ENCODE data around the gene IFT81.

DNA sequence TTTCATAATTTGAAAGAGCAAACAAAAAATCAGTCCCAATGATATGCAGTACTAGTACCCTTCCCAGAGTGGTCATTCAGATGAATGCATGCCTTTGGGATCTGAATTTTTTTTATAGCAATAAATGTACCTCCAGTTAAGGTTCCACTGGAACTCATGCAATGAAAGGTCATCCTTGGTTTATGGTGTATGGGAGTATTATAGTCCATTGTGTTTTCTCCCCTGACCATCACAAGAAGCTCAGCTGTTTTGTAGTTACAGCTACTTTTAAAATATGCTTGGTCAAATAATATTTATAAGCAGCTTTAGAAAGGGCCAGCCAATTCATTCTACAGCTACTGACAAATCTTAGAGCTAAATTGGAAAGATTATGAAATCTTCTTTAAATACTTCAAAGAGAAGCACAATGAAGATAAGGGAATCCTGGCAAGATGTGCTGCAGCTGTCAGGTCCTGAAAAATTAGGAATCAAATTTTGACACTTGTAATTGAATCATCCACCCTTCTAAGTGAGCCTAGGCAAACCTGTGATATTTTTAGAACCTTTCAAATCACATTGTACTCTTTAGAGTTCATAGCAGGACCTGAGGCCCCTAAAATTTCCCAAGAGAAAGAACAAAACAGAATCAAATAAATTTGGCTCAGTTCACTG lies 46.5 kb downstream of the IFT81 start:
- TF ChIP-seq, protein P1, sequence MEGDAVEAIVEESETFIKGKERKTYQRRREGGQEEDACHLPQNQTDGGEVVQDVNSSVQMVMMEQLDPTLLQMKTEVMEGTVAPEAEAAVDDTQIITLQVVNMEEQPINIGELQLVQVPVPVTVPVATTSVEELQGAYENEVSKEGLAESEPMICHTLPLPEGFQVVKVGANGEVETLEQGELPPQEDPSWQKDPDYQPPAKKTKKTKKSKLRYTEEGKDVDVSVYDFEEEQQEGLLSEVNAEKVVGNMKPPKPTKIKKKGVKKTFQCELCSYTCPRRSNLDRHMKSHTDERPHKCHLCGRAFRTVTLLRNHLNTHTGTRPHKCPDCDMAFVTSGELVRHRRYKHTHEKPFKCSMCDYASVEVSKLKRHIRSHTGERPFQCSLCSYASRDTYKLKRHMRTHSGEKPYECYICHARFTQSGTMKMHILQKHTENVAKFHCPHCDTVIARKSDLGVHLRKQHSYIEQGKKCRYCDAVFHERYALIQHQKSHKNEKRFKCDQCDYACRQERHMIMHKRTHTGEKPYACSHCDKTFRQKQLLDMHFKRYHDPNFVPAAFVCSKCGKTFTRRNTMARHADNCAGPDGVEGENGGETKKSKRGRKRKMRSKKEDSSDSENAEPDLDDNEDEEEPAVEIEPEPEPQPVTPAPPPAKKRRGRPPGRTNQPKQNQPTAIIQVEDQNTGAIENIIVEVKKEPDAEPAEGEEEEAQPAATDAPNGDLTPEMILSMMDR (conservative IDR thresholded peaks at IDR 0.05; ENCODE audit: low read depth in 2 of 2), result no peak
- TF ChIP-seq JUNB (IDR thresholded peaks at IDR 0.05; ENCODE audit: unreplicated experiment) (no peak), POLR2AphosphoS5 (IDR thresholded peaks at IDR 0.05; ENCODE audit: low read depth) (no peak), EZH2phosphoT487 (IDR thresholded peaks at IDR 0.05; ENCODE audit: unreplicated experiment) (no peak), ZNF331 (CRISPR knock-in tag; IDR thresholded peaks at IDR 0.05; ENCODE audit: low read depth) (no peak), NANOG (IDR thresholded peaks at IDR 0.05; ENCODE audit: borderline replicate concordance) (no peak)
- TF ChIP-seq, protein P2, sequence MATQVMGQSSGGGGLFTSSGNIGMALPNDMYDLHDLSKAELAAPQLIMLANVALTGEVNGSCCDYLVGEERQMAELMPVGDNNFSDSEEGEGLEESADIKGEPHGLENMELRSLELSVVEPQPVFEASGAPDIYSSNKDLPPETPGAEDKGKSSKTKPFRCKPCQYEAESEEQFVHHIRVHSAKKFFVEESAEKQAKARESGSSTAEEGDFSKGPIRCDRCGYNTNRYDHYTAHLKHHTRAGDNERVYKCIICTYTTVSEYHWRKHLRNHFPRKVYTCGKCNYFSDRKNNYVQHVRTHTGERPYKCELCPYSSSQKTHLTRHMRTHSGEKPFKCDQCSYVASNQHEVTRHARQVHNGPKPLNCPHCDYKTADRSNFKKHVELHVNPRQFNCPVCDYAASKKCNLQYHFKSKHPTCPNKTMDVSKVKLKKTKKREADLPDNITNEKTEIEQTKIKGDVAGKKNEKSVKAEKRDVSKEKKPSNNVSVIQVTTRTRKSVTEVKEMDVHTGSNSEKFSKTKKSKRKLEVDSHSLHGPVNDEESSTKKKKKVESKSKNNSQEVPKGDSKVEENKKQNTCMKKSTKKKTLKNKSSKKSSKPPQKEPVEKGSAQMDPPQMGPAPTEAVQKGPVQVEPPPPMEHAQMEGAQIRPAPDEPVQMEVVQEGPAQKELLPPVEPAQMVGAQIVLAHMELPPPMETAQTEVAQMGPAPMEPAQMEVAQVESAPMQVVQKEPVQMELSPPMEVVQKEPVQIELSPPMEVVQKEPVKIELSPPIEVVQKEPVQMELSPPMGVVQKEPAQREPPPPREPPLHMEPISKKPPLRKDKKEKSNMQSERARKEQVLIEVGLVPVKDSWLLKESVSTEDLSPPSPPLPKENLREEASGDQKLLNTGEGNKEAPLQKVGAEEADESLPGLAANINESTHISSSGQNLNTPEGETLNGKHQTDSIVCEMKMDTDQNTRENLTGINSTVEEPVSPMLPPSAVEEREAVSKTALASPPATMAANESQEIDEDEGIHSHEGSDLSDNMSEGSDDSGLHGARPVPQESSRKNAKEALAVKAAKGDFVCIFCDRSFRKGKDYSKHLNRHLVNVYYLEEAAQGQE (IDR thresholded peaks at IDR 0.05; ENCODE audit: unreplicated experiment), result no peak
- TF ChIP-seq, protein P3, sequence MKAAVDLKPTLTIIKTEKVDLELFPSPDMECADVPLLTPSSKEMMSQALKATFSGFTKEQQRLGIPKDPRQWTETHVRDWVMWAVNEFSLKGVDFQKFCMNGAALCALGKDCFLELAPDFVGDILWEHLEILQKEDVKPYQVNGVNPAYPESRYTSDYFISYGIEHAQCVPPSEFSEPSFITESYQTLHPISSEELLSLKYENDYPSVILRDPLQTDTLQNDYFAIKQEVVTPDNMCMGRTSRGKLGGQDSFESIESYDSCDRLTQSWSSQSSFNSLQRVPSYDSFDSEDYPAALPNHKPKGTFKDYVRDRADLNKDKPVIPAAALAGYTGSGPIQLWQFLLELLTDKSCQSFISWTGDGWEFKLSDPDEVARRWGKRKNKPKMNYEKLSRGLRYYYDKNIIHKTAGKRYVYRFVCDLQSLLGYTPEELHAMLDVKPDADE (IDR thresholded peaks at IDR 0.05), result no peak

All from GM23338 (cell line).